ENCODE measurements around the gene LLGL2. TPM values are rescaled to one million over a fixed set of nuclear protein-coding genes. Genes with fewer than 3 reads are reported as not detected.

LLGL2 gene
- total RNA-seq, 2 donors from 2014 or later, result 113 to 251 TPM

GRCh38 chr17:75612906-75613626 is 87.6 kb downstream of the LLGL2 start:
- Histone ChIP-seq H3K27me3 (no peaks in the 10 kb centered on the region), H3K4me3 (no peak overlapping the region), H3K4me1 (no peaks in the 10 kb centered on the region), H3K9me3 (no peaks in the 10 kb centered on the region), H3K27ac (no peak overlapping the region), H3K36me3 (replicated peaks in 1 of 2; ENCODE audit: insufficient read depth in 1 of 2, low read depth in 2 of 2) (no peaks in the 10 kb centered on the region)
- WGBS, 2 donors, result 68 to 90% methylated on average over 6 to 20 of the region's 27 CpGs
- ATAC-seq (no peak), DNase-seq (no peak)
- TF ChIP-seq CTCF (IDR thresholded peaks at IDR 0.05) (no peak), POLR2A (IDR thresholded peaks at IDR 0.05) (no peak)
- intact Hi-C loops (cut with DNase I), result no loop called here

- WGBS, 2 donors, result 83% methylated on average over 1 to 12 of the region's 12 CpGs
- DNase-seq, result no peak
- intact Hi-C loops (cut with DNase I), result no loop called here
These were observed 88.5 kb downstream of the LLGL2 start for GRCh38 chr17:75614006-75614405.

GRCh38 chr17:75614556-75615270 is 89.2 kb downstream of the LLGL2 start:
- WGBS, 2 donors, result 76 to 78% methylated on average over 9 to 19 of the region's 19 CpGs
- ATAC-seq, result no peak
- Histone ChIP-seq H3K4me1 (no peaks in the 10 kb centered on the region), H3K9me3 (no peaks in the 10 kb centered on the region), H3K4me3 (no peak overlapping the region), H3K36me3 (replicated peaks in 1 of 2; ENCODE audit: insufficient read depth in 1 of 2, low read depth in 2 of 2) (no peaks in the 10 kb centered on the region), H3K27ac (no peak overlapping the region), H3K27me3 (no peaks in the 10 kb centered on the region)
- DNase-seq, result no peak
- no peak for TF ChIP-seq CTCF (IDR thresholded peaks at IDR 0.05)
- no peak for TF ChIP-seq POLR2A (IDR thresholded peaks at IDR 0.05)
- intact Hi-C loops (cut with DNase I), result no loop called here

More at GRCh38 chr17:75614006-75614405, 88.5 kb downstream of the LLGL2 start:
- no peak overlapping the region for H3K27ac ChIP-seq
- H3K4me1 ChIP-seq, result no peaks in the 10 kb centered on the region
- ATAC-seq, result no peak
- H3K36me3 ChIP-seq (replicated peaks in 1 of 2; ENCODE audit: insufficient read depth in 1 of 2, low read depth in 2 of 2), result no peaks in the 10 kb centered on the region
- TF ChIP-seq CTCF (IDR thresholded peaks at IDR 0.05) (no peak), POLR2A (IDR thresholded peaks at IDR 0.05) (no peak)
- no peaks in the 10 kb centered on the region for H3K9me3 ChIP-seq
- no peaks in the 10 kb centered on the region for H3K27me3 ChIP-seq
- H3K4me3 ChIP-seq, result no peak overlapping the region

- Histone ChIP-seq H3K9me3 (no peaks in the 10 kb centered on the region), H3K4me3 (no peak overlapping the region), H3K27ac (no peak overlapping the region), H3K27me3 (no peaks in the 10 kb centered on the region), H3K4me1 (no peaks in the 10 kb centered on the region), H3K36me3 (replicated peaks in 1 of 2; ENCODE audit: insufficient read depth in 1 of 2, low read depth in 2 of 2) (no peaks in the 10 kb centered on the region)
- WGBS, 2 donors, result 82% methylated on average over 11 of the region's 11 CpGs; no CpG with 5 or more reads in 1 of the 2 donors
- intact Hi-C loops (cut with DNase I), result no loop called here
- no peak for TF ChIP-seq CTCF (IDR thresholded peaks at IDR 0.05)
- no peak for TF ChIP-seq POLR2A (IDR thresholded peaks at IDR 0.05)
- DNase-seq (no peak), ATAC-seq (no peak)
These were observed 89.8 kb downstream of the LLGL2 start for GRCh38 chr17:75615301-75615700.
